DMS53 (cell line): ENCODE results near the gene TSHZ1.

Experiments used
- DNase-seq: peaks from one replicate; lab custom pipeline; 2025; lab: John Stamatoyannopoulos, UW

TSHZ1 gene, protein sequence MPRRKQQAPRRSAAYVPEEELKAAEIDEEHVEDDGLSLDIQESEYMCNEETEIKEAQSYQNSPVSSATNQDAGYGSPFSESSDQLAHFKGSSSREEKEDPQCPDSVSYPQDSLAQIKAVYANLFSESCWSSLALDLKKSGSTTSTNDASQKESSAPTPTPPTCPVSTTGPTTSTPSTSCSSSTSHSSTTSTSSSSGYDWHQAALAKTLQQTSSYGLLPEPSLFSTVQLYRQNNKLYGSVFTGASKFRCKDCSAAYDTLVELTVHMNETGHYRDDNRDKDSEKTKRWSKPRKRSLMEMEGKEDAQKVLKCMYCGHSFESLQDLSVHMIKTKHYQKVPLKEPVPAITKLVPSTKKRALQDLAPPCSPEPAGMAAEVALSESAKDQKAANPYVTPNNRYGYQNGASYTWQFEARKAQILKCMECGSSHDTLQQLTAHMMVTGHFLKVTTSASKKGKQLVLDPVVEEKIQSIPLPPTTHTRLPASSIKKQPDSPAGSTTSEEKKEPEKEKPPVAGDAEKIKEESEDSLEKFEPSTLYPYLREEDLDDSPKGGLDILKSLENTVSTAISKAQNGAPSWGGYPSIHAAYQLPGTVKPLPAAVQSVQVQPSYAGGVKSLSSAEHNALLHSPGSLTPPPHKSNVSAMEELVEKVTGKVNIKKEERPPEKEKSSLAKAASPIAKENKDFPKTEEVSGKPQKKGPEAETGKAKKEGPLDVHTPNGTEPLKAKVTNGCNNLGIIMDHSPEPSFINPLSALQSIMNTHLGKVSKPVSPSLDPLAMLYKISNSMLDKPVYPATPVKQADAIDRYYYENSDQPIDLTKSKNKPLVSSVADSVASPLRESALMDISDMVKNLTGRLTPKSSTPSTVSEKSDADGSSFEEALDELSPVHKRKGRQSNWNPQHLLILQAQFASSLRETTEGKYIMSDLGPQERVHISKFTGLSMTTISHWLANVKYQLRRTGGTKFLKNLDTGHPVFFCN (N-terminal part only)

GRCh38 chr18:75210274-75211001 is at the start of gene TSHZ1:
TSHZ1 (plus strand) TSS chr18:75210797; CDS start chr18:75211877, 1,080 bp downstream.
- peak; percentile 97 for DNase-seq

GRCh38 chr18:75161256-75162028 is 49.2 kb upstream of the TSHZ1 start:
- peak; percentile 91 for DNase-seq

- no peak for DNase-seq
Observed at GRCh38 chr18:75162467-75162866, 48.1 kb upstream of the TSHZ1 start.

- DNase-seq = no peak
Observed at GRCh38 chr18:75162978-75163377, 47.6 kb upstream of the TSHZ1 start.

- no peak for DNase-seq
Observed at GRCh38 chr18:75163736-75164135, 46.9 kb upstream of the TSHZ1 start.

DNA sequence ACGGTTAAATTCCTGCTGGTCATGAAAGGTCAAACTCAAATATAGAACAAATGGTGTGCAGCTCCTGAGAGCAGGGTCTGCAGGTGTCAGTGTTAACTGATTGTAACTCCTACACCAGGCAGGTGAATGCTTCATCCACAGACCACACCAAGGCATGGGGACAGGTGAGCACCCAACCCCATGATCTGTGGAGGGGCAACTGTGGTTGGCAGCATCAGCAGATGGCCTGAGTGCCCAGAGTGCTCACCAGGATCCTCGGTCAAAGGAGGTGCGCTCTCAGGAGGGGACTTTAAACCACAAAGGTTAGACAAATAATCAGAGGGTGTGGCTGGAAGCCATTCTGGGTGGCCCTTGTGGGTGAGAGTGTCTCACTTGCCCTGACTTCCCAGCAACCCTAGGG is 46.1 kb upstream of the TSHZ1 start:
- DNase-seq = no peak

DNA sequence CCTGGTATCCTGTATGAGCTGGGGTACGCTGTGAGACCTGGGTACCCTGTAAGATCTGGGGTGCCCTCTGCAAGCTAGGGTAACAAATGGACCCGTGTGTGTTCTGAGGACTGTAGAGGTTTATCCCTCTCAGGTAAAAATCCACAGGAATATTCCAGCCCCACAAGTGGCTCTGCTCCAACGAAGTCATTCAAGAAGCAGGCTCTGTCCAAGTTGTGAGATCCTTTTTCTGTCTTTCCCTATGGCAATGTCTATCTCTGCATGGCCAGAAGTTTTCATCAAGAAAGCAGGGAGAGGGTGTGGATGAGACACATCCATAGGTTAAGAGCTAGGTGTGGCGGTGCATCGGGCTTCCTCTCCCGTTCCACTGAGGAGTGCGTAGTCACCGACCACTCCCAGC is 44.7 kb upstream of the TSHZ1 start:
- no peak for DNase-seq

DNA sequence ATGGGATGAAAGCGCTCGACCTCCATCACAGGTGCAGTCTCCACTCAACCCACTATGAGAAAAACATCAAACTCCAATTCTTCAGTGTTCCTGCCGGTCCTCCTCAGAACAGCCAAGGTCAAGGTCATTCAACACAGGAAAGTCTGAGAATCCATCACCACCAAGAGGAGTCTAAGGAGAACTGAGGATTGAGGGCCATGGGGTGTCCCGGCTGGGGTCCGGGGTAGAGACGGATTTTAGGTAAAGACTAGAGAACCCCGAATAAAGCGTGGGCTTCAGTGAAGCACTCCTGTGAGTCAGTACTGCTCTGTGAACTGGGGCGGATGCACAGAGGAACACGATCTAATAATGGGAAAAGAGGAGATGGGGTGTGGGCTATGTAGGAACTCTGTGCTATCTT is 43.5 kb upstream of the TSHZ1 start:
- no peak for DNase-seq

GRCh38 chr18:75167759-75168618 is 42.6 kb upstream of the TSHZ1 start:
- no peak for DNase-seq

DNA sequence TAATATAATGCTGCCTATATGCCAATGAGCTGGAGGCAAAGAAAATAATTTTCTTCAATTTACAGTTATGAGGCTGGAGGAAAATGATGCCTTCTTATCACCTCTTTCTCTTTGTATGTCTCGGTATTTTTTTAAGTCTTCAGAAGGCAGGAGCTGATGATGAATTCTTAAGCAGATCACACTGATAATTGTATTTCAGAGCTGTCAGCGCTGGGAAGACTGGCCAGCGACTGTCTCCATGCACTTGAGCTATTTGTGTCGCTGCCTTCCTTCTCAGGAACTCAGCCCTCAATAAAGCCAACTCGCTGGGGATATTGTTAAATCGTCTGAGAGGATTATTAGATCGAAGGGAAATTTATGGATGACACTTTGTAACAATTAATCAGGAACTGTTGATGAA is 42.0 kb upstream of the TSHZ1 start:
- DNase-seq = no peak

- no peak for DNase-seq
Observed at GRCh38 chr18:75169411-75169810, 41.2 kb upstream of the TSHZ1 start.

GRCh38 chr18:75170022-75170789 is 40.4 kb upstream of the TSHZ1 start:
- no peak for DNase-seq

GRCh38 chr18:75170916-75171315 is 39.7 kb upstream of the TSHZ1 start:
- no peak for DNase-seq

DNA sequence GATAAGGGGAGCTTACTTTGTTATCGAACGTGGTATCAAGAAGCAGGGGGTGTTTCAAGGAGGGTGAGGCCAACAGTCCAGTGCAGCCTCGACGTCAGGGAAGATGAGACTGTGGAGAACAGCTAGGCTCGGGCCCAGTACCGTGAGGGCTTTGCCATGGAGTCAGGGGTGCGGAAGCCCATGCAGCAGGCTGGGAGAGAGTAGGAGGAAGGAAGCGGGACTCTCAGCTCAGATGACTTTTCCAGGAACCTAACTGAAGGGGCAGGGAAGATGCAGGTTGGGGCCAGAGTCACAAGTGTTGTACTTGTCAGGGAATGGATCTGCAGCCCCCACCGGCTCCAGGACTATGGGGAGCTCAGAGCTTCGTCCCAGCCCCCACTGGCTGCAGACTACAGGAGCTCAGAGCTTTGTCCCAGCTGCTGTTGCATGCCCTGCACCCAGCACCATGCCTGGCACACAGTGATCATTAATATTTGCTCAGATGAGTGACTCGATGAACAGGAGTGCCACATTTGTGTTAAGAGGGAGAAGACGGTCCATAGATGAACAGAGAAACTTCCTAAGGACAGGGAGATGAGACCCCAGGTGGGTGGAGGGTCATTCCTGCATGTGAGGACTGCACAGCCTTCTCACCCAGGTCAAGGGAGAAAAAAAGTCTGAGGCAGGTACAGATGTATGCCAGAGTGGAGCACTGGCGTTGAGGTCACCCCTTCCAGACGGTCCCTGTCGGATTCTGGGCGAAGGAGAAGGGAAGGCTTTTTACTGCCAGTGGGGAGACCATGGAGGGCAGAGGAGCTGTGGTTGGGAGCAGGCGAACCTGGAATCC is 38.1 kb upstream of the TSHZ1 start:
- DNase-seq = no peak

DNA sequence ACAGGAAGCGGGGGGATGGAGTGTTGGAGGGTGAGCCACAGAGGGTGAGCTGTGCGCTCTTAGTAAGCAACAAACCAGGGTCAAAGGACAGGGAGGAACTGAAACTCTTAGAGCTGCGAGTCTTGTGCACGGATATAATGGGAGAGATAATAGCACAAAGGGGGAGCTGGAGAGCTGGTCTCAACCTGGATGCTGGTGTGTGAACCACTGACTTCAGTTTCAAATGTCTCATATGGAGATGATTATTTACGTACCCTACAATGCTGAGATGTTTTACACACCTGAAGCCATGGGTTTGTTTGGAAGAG is 37.5 kb upstream of the TSHZ1 start:
- DNase-seq = no peak

GRCh38 chr18:75173738-75174137 is 36.9 kb upstream of the TSHZ1 start:
- no peak for DNase-seq

GRCh38 chr18:75176849-75177248 is 33.7 kb upstream of the TSHZ1 start:
- DNase-seq = no peak

- no peak for DNase-seq
Observed at GRCh38 chr18:75178376-75178775, 32.2 kb upstream of the TSHZ1 start.
